Activated naive CD8-positive, alpha-beta T cell treated with anti-CD3 and anti-CD28 coated beads for 36 hours (primary cell): ENCODE measurements around the gene TRMT6. TPM values are rescaled to one million over a fixed set of nuclear protein-coding genes. Genes with fewer than 3 reads are reported as not detected.
A peak's percentile ranks its signal among the peaks of the same experiment; 100 is the strongest.

ENCODE experiments used
- DNase-seq: peaks from one replicate; pipeline ENCODE4 v3.0.0; 2021
- H3K27ac Mint-ChIP-seq: one replicate; pipeline ENCODE4 v1.8.0; 2022; ENCODE audit warnings: mild to moderate bottlenecking, moderate library complexity, mixed read lengths
- H3K27me3 Mint-ChIP-seq: one replicate; pipeline ENCODE4 v1.8.0; 2022; ENCODE audit warnings: mild to moderate bottlenecking, mixed read lengths
- H3K36me3 Mint-ChIP-seq: one replicate; pipeline ENCODE4 v1.8.0; 2021; ENCODE audit warnings: mild to moderate bottlenecking, mixed read lengths
- H3K4me1 Mint-ChIP-seq: one replicate; pipeline ENCODE4 v1.8.0; 2021; ENCODE audit warnings: mixed read lengths
- H3K4me3 Mint-ChIP-seq: one replicate; pipeline ENCODE4 v1.8.0; 2022; ENCODE audit warnings: mild to moderate bottlenecking, moderate library complexity, mixed read lengths
- H3K9me3 Mint-ChIP-seq: one replicate; pipeline ENCODE4 v1.8.0; 2022; ENCODE audit warnings: mixed read lengths
- total RNA-seq, 2 experiments: library from RNA; stranded (reverse); gene quantifications; one replicate each; pipeline ENCODE4 v1.2.3, GENCODE V29; 2021

Gene TRMT6
- total RNA-seq = 10 to 100 TPM; 33.1 to 34.1 TPM

GRCh38 chr20:5950271-5951031, at the start of gene TRMT6, which contains the start of gene MCM8:
TRMT6 (minus strand) TSS chr20:5950533; CDS start chr20:5950405, 128 bp downstream.
MCM8 (plus strand) TSS chr20:5950652; CDS start chr20:5952016, 1,364 bp downstream.
- Mint-ChIP-seq H3K27ac (peak within 1 kb of the TSS; percentile 98), H3K9me3 (no peaks in the 10 kb centered on the region), H3K4me1 (peaks cover 50% of the 10 kb centered on the region), H3K4me3 (peak within 1 kb of the TSS; percentile 97), H3K27me3 (peaks cover 4% of the 10 kb centered on the region), H3K36me3 (peaks cover 59% of the 10 kb centered on the region)
- peak; percentile 96 for DNase-seq

- H3K27me3 Mint-ChIP-seq = no peaks in the 10 kb centered on the region
- H3K4me3 Mint-ChIP-seq = no peak overlapping the region
- H3K36me3 Mint-ChIP-seq = peaks cover 21% of the 10 kb centered on the region
These were observed 49.5 kb upstream of the TRMT6 start for GRCh38 chr20:5999783-6000182.

GRCh38 chr20:5996765-5997164, 46.4 kb upstream of the TRMT6 start:
- no peaks in the 10 kb centered on the region for H3K27me3 Mint-ChIP-seq
- H3K9me3 Mint-ChIP-seq = no peaks in the 10 kb centered on the region
- H3K4me1 Mint-ChIP-seq = peaks cover 16% of the 10 kb centered on the region
- H3K4me3 Mint-ChIP-seq = no peak overlapping the region
- H3K36me3 Mint-ChIP-seq = peaks cover 24% of the 10 kb centered on the region
- DNase-seq = peak; percentile 50
- peak overlapping the region; percentile 82 for H3K27ac Mint-ChIP-seq

More at GRCh38 chr20:5999783-6000182, 49.5 kb upstream of the TRMT6 start:
- no peaks in the 10 kb centered on the region for H3K9me3 Mint-ChIP-seq
- DNase-seq = no peak
- peaks cover 26% of the 10 kb centered on the region for H3K4me1 Mint-ChIP-seq
- H3K27ac Mint-ChIP-seq = no peak overlapping the region

GRCh38 chr20:5991623-5992441, 41.5 kb upstream of the TRMT6 start:
- no peak for DNase-seq
- H3K36me3 Mint-ChIP-seq = peaks cover 28% of the 10 kb centered on the region
- no peaks in the 10 kb centered on the region for H3K27me3 Mint-ChIP-seq
- H3K9me3 Mint-ChIP-seq = no peaks in the 10 kb centered on the region
- H3K4me3 Mint-ChIP-seq = no peak overlapping the region
- peaks cover 11% of the 10 kb centered on the region for H3K4me1 Mint-ChIP-seq
- H3K27ac Mint-ChIP-seq = no peak overlapping the region

GRCh38 chr20:5990946-5991345, 40.6 kb upstream of the TRMT6 start:
- Mint-ChIP-seq H3K36me3 (peaks cover 25% of the 10 kb centered on the region), H3K27me3 (no peaks in the 10 kb centered on the region), H3K27ac (no peak overlapping the region)

GRCh38 chr20:5989539-5989938, 39.2 kb upstream of the TRMT6 start:
- H3K4me1 Mint-ChIP-seq = no peaks in the 10 kb centered on the region
- no peaks in the 10 kb centered on the region for H3K27me3 Mint-ChIP-seq
- peaks cover 19% of the 10 kb centered on the region for H3K36me3 Mint-ChIP-seq
- no peak overlapping the region for H3K4me3 Mint-ChIP-seq
- no peaks in the 10 kb centered on the region for H3K9me3 Mint-ChIP-seq
- no peak for DNase-seq
- no peak overlapping the region for H3K27ac Mint-ChIP-seq

More at GRCh38 chr20:5990946-5991345, 40.6 kb upstream of the TRMT6 start:
- no peak overlapping the region for H3K4me3 Mint-ChIP-seq
- no peaks in the 10 kb centered on the region for H3K9me3 Mint-ChIP-seq
- peaks cover 7% of the 10 kb centered on the region for H3K4me1 Mint-ChIP-seq
- DNase-seq = no peak

- no peaks in the 10 kb centered on the region for H3K4me1 Mint-ChIP-seq
- no peaks in the 10 kb centered on the region for H3K27me3 Mint-ChIP-seq
- H3K9me3 Mint-ChIP-seq = no peaks in the 10 kb centered on the region
- no peak overlapping the region for H3K4me3 Mint-ChIP-seq
- DNase-seq = no peak
- H3K27ac Mint-ChIP-seq = no peak overlapping the region
- peaks cover 16% of the 10 kb centered on the region for H3K36me3 Mint-ChIP-seq
These were observed 37.0 kb upstream of the TRMT6 start for GRCh38 chr20:5987383-5987782.

- no peak for DNase-seq
- H3K36me3 Mint-ChIP-seq = peaks cover 24% of the 10 kb centered on the region
- no peaks in the 10 kb centered on the region for H3K4me1 Mint-ChIP-seq
- no peaks in the 10 kb centered on the region for H3K27me3 Mint-ChIP-seq
- H3K9me3 Mint-ChIP-seq = no peaks in the 10 kb centered on the region
- no peak overlapping the region for H3K4me3 Mint-ChIP-seq
- no peak overlapping the region for H3K27ac Mint-ChIP-seq
These were observed 30.6 kb upstream of the TRMT6 start for GRCh38 chr20:5980720-5981538.

GRCh38 chr20:5979801-5980200, 29.5 kb upstream of the TRMT6 start:
- H3K36me3 Mint-ChIP-seq = peaks cover 23% of the 10 kb centered on the region
- no peaks in the 10 kb centered on the region for H3K9me3 Mint-ChIP-seq

GRCh38 chr20:5977975-5978374, 27.6 kb upstream of the TRMT6 start:
- Mint-ChIP-seq H3K27ac (no peak overlapping the region), H3K9me3 (no peaks in the 10 kb centered on the region), H3K4me1 (no peaks in the 10 kb centered on the region), H3K4me3 (no peak overlapping the region), H3K36me3 (peaks cover 22% of the 10 kb centered on the region), H3K27me3 (no peaks in the 10 kb centered on the region)
- DNase-seq = no peak

More at GRCh38 chr20:5979801-5980200, 29.5 kb upstream of the TRMT6 start:
- Mint-ChIP-seq H3K27me3 (no peaks in the 10 kb centered on the region), H3K27ac (no peak overlapping the region), H3K4me1 (no peaks in the 10 kb centered on the region), H3K4me3 (no peak overlapping the region)
- no peak for DNase-seq

- Mint-ChIP-seq H3K27me3 (no peaks in the 10 kb centered on the region), H3K4me1 (no peaks in the 10 kb centered on the region), H3K9me3 (no peaks in the 10 kb centered on the region), H3K4me3 (no peak overlapping the region), H3K27ac (no peak overlapping the region), H3K36me3 (peaks cover 26% of the 10 kb centered on the region)
- DNase-seq = no peak
These were observed 26.9 kb upstream of the TRMT6 start for GRCh38 chr20:5977223-5977622.

GRCh38 chr20:5975778-5976177, 25.4 kb upstream of the TRMT6 start:
- no peaks in the 10 kb centered on the region for H3K4me1 Mint-ChIP-seq
- no peak overlapping the region for H3K4me3 Mint-ChIP-seq
- DNase-seq = no peak
- H3K9me3 Mint-ChIP-seq = no peaks in the 10 kb centered on the region
- peaks cover 27% of the 10 kb centered on the region for H3K36me3 Mint-ChIP-seq
- no peak overlapping the region for H3K27ac Mint-ChIP-seq
- H3K27me3 Mint-ChIP-seq = no peaks in the 10 kb centered on the region

GRCh38 chr20:5974531-5974930, 24.2 kb upstream of the TRMT6 start:
- no peak for DNase-seq
- no peaks in the 10 kb centered on the region for H3K4me1 Mint-ChIP-seq
- H3K27me3 Mint-ChIP-seq = no peaks in the 10 kb centered on the region
- H3K36me3 Mint-ChIP-seq = peaks cover 28% of the 10 kb centered on the region
- H3K9me3 Mint-ChIP-seq = no peaks in the 10 kb centered on the region
- H3K27ac Mint-ChIP-seq = no peak overlapping the region
- no peak overlapping the region for H3K4me3 Mint-ChIP-seq

- Mint-ChIP-seq H3K4me3 (no peak overlapping the region), H3K36me3 (peaks cover 22% of the 10 kb centered on the region), H3K9me3 (no peaks in the 10 kb centered on the region), H3K4me1 (no peaks in the 10 kb centered on the region), H3K27ac (no peak overlapping the region), H3K27me3 (no peaks in the 10 kb centered on the region)
- no peak for DNase-seq
These were observed 23.6 kb upstream of the TRMT6 start for GRCh38 chr20:5973971-5974370.

- Mint-ChIP-seq H3K4me3 (no peak overlapping the region), H3K36me3 (peaks cover 17% of the 10 kb centered on the region), H3K27ac (no peak overlapping the region), H3K27me3 (no peaks in the 10 kb centered on the region), H3K4me1 (no peaks in the 10 kb centered on the region), H3K9me3 (no peaks in the 10 kb centered on the region)
- no peak for DNase-seq
These were observed 22.8 kb upstream of the TRMT6 start for GRCh38 chr20:5973172-5973571.
